ENCODE measurements around the gene WDCP. TPM values are rescaled to one million over a fixed set of nuclear protein-coding genes. Genes with fewer than 3 reads are reported as not detected.
A peak's percentile ranks its signal among the peaks of the same experiment; 100 is the strongest.
"Not testable (repeated sequence)": the region's sequence is repeated elsewhere in the genome, so short reads cannot be mapped to it uniquely, and the experiment has no call there.

The WDCP gene
- total RNA-seq, result 6.8 TPM

GRCh38 chr2:24046930-24047702, at the start of gene WDCP:
Gene WDCP, minus strand, starts transcription at chr2:24047391. Its CDS starts 7,897 bp downstream, at chr2:24039494.
- DNase-seq (ENCODE audit: low spot score), result peak; percentile 95
- ATAC-seq, result peak; percentile 96

GRCh38 chr2:24095171-24095677, 48.0 kb upstream of the WDCP start:
- ATAC-seq; DNase-seq (ENCODE audit: low spot score): not testable (repeated sequence)

GRCh38 chr2:24093270-24093669, 46.1 kb upstream of the WDCP start:
- not testable (repeated sequence) for ATAC-seq

GRCh38 chr2:24088821-24089359, 41.7 kb upstream of the WDCP start:
- DNase-seq (ENCODE audit: low spot score), result no peak
- ATAC-seq, result no peak

More at GRCh38 chr2:24093270-24093669, 46.1 kb upstream of the WDCP start:
- DNase-seq (ENCODE audit: low spot score), result not testable (repeated sequence)

- DNase-seq (ENCODE audit: low spot score) (no peak), ATAC-seq (no peak)
Measured at GRCh38 chr2:24087032-24087431, 39.8 kb upstream of the WDCP start.

- DNase-seq (ENCODE audit: low spot score) (no peak), ATAC-seq (no peak)
Measured at GRCh38 chr2:24086241-24086640, 39.0 kb upstream of the WDCP start.

GRCh38 chr2:24085200-24085489, 38.0 kb upstream of the WDCP start:
- ATAC-seq, result no peak
- no peak for DNase-seq (ENCODE audit: low spot score)

GRCh38 chr2:24084386-24085199, 37.4 kb upstream of the WDCP start, which contains the start of gene TP53I3:
Gene TP53I3, minus strand, starts transcription at chr2:24084834. Its CDS starts 508 bp downstream, at chr2:24084326.
- ATAC-seq (peak; percentile 95), DNase-seq (ENCODE audit: low spot score) (peak; percentile 92)

GRCh38 chr2:24083567-24084385, 36.6 kb upstream of the WDCP start:
- DNase-seq (ENCODE audit: low spot score), result no peak
- ATAC-seq, result peak; percentile 82

- no peak for ATAC-seq
- no peak for DNase-seq (ENCODE audit: low spot score)
Measured at GRCh38 chr2:24082787-24083566, 35.8 kb upstream of the WDCP start.

GRCh38 chr2:24080701-24081100, 33.5 kb upstream of the WDCP start:
- DNase-seq (ENCODE audit: low spot score) (no peak), ATAC-seq (no peak)

- no peak for ATAC-seq
- no peak for DNase-seq (ENCODE audit: low spot score)
Measured at GRCh38 chr2:24077879-24078278, 30.7 kb upstream of the WDCP start.

- no peak for DNase-seq (ENCODE audit: low spot score)
- ATAC-seq, result no peak
Measured at GRCh38 chr2:24077535-24077877, 30.3 kb upstream of the WDCP start.

- ATAC-seq (no peak), DNase-seq (ENCODE audit: low spot score) (no peak)
Measured at GRCh38 chr2:24076849-24077534, 29.8 kb upstream of the WDCP start.

GRCh38 chr2:24075915-24076848, 29.0 kb upstream of the WDCP start, which contains the start of gene SF3B6:
Gene SF3B6, minus strand, starts transcription at chr2:24076326. Its CDS starts 97 bp downstream, at chr2:24076229.
- DNase-seq (ENCODE audit: low spot score) (peak; percentile 99), ATAC-seq (peak; percentile 94)

GRCh38 chr2:24075259-24075658, 28.1 kb upstream of the WDCP start:
- no peak for ATAC-seq

GRCh38 chr2:24073816-24074215, 26.6 kb upstream of the WDCP start:
- ATAC-seq (no peak), DNase-seq (ENCODE audit: low spot score) (no peak)

More at GRCh38 chr2:24075259-24075658, 28.1 kb upstream of the WDCP start:
- no peak for DNase-seq (ENCODE audit: low spot score)

GRCh38 chr2:24072259-24072658, 25.1 kb upstream of the WDCP start:
- ATAC-seq, result no peak

More at GRCh38 chr2:24072259-24072658, 25.1 kb upstream of the WDCP start:
- no peak for DNase-seq (ENCODE audit: low spot score)
